ENCODE results near the gene ACADM. TPM values are rescaled to one million over a fixed set of nuclear protein-coding genes. Genes with fewer than 3 reads are reported as not detected.

The ACADM gene
- total RNA-seq, 2 experiments from 2014 or later: 3.5 to 4.7 TPM

GRCh38 chr1:75723989-75724471, 479 bp upstream of the ACADM start:
- no peaks in the 10 kb centered on the region for H3K27me3 ChIP-seq (ENCODE audit: control insufficient read depth in 1 of 2, insufficient read depth in 2 of 2, low read length in 2 of 2)
- intact Hi-C loops (cut with DNase I, micrococcal nuclease): loop anchor here in 1 of 2 experiments (2.0 to 10.0 kb wide), 3 partner anchors 63 to 989 kb away; partner anchors contain the start of genes CRYZ, RABGGTB, ST6GALNAC3 and TYW3
- Mint-ChIP-seq H3K4me3 (peak overlapping the region; percentile 99), H3K9me3 (no peaks in the 10 kb centered on the region), H3K27me3 (no peaks in the 10 kb centered on the region), H3K36me3 (ENCODE audit: low read depth) (peaks cover 6% of the 10 kb centered on the region), H3K27ac (peak overlapping the region; percentile 94), H3K4me1 (ENCODE audit: low read depth) (peaks cover 61% of the 10 kb centered on the region)
- CTCF ChIA-PET: no interaction called here
- DNase-seq (peak in 12 of 14 experiments; percentile 36 to 80 (median 58)), ATAC-seq (ENCODE audit: poor library complexity) (peak; percentile 73)
- no peaks in the 10 kb centered on the region for H3K9me3 ChIP-seq (ENCODE audit: control insufficient read depth in 1 of 2, insufficient read depth in 1 of 2, low read length in 2 of 2)
- POLR2A ChIA-PET: interaction anchor here (0.7 to 1.5 kb wide), 3 partner anchors 62 to 991 kb away, joined by 3 to 8 read pairs (median 3); partner anchors contain the start of gene RABGGTB
- H3K4me3 ChIP-seq (ENCODE audit: low read length): peak overlapping the region; percentile 99
- peak overlapping the region; percentile 65 to 73 for H3K27ac ChIP-seq (ENCODE audit: low read depth in 1 of 2, low read length in 2 of 2)
- H3K4me1 ChIP-seq (ENCODE audit: insufficient read depth, low read length): peaks cover 14% of the 10 kb centered on the region
- H3K36me3 ChIP-seq (ENCODE audit: insufficient read depth, low read length): no peaks in the 10 kb centered on the region
- no peak for TF ChIP-seq CTCF (IDR thresholded peaks at IDR 0.05)

GRCh38 chr1:75725266-75725665, 757 bp downstream of the ACADM start:
- no peaks in the 10 kb centered on the region for H3K27me3 Mint-ChIP-seq
- Histone ChIP-seq H3K4me1 (ENCODE audit: insufficient read depth, low read length) (peaks cover 14% of the 10 kb centered on the region), H3K36me3 (ENCODE audit: insufficient read depth, low read length) (no peaks in the 10 kb centered on the region), H3K27me3 (ENCODE audit: control insufficient read depth in 1 of 2, insufficient read depth in 2 of 2, low read length in 2 of 2) (no peaks in the 10 kb centered on the region), H3K27ac (ENCODE audit: low read depth in 1 of 2, low read length in 2 of 2) (no peak overlapping the region), H3K9me3 (ENCODE audit: control insufficient read depth in 1 of 2, insufficient read depth in 1 of 2, low read length in 2 of 2) (no peaks in the 10 kb centered on the region), H3K4me3 (ENCODE audit: low read length) (peak overlapping the region; percentile 99)
- no peaks in the 10 kb centered on the region for H3K9me3 Mint-ChIP-seq
- peak overlapping the region; percentile 99 for H3K4me3 Mint-ChIP-seq
- peaks cover 10% of the 10 kb centered on the region for H3K36me3 Mint-ChIP-seq (ENCODE audit: low read depth)
- DNase-seq: no peak
- intact Hi-C loops (cut with DNase I, micrococcal nuclease): loop anchor here (1.0 to 10.0 kb wide), 5 partner anchors 61 to 1528 kb away; partner anchors contain the start of genes RABGGTB (in 2 of the 2), CRYZ (in 1 of the 2), FPGT (in 1 of the 2) and LRRIQ3 (in 1 of the 2)
- CTCF ChIA-PET: no interaction called here
- no peak for TF ChIP-seq CTCF (IDR thresholded peaks at IDR 0.05)
- POLR2A ChIA-PET: interaction anchor here (1.0 to 1.3 kb wide), 2 partner anchors 61 to 62 kb away, joined by 3 to 5 read pairs; partner anchors contain the start of gene RABGGTB
- ATAC-seq (ENCODE audit: poor library complexity): no peak
- peaks cover 61% of the 10 kb centered on the region for H3K4me1 Mint-ChIP-seq (ENCODE audit: low read depth)
- H3K27ac Mint-ChIP-seq: peak overlapping the region; percentile 94

- Mint-ChIP-seq H3K4me1 (ENCODE audit: low read depth) (peaks cover 54% of the 10 kb centered on the region), H3K4me3 (peak overlapping the region; percentile 99), H3K36me3 (ENCODE audit: low read depth) (peaks cover 11% of the 10 kb centered on the region), H3K9me3 (no peaks in the 10 kb centered on the region), H3K27me3 (no peaks in the 10 kb centered on the region), H3K27ac (peak overlapping the region; percentile 94)
- Histone ChIP-seq H3K36me3 (ENCODE audit: insufficient read depth, low read length) (peaks cover 4% of the 10 kb centered on the region), H3K4me3 (ENCODE audit: low read length) (no peak overlapping the region), H3K9me3 (ENCODE audit: control insufficient read depth in 1 of 2, insufficient read depth in 1 of 2, low read length in 2 of 2) (no peaks in the 10 kb centered on the region), H3K4me1 (ENCODE audit: insufficient read depth, low read length) (peaks cover 14% of the 10 kb centered on the region), H3K27ac (ENCODE audit: low read depth in 1 of 2, low read length in 2 of 2) (no peak overlapping the region), H3K27me3 (ENCODE audit: control insufficient read depth in 1 of 2, insufficient read depth in 2 of 2, low read length in 2 of 2) (no peaks in the 10 kb centered on the region)
- ChIA-PET CTCF (no interaction called here), POLR2A (interaction anchor here (1.3 kb wide), 1 partner anchor 60 kb away, joined by 5 read pairs; the partner anchor contains the start of gene RABGGTB)
- no peak for DNase-seq
- ATAC-seq (ENCODE audit: poor library complexity): no peak
- no peak for TF ChIP-seq CTCF (IDR thresholded peaks at IDR 0.05)
- intact Hi-C loops (cut with DNase I, micrococcal nuclease): loop anchor here (1.0 to 10.0 kb wide), 5 partner anchors 60 to 1529 kb away; partner anchors contain the start of genes RABGGTB (in 2 of the 2), CRYZ (in 1 of the 2), FPGT (in 1 of the 2) and LRRIQ3 (in 1 of the 2)
These were observed 1.4 kb downstream of the ACADM start for GRCh38 chr1:75725861-75726361.

Data from CD4-positive, alpha-beta T cell (primary cell).